Astrocyte (in vitro differentiated cells and primary cell): ENCODE data around the gene SERPINE1. TPM values are rescaled to one million over a fixed set of nuclear protein-coding genes. Genes with fewer than 3 reads are reported as not detected.

Experiments
- DNase-seq: peaks from one replicate; pipeline ENCODE4 v3.0.0-alpha.2; 2010; ENCODE audit warnings: low read depth
- FAIRE-seq: peaks from 2 replicates; lab custom pipeline; 2011; peaks lifted over from hg19 to GRCh38; lab: Jason Lieb, UNC
- H2AFZ ChIP-seq: 2 replicates; pipeline ENCODE4 v1.6.0; 2012; ENCODE audit warnings: low read depth, low read length, inconsistent platforms
- H3K27ac ChIP-seq: 2 replicates; pipeline ENCODE4 v1.5.1; 2011; ENCODE audit warnings: low read depth, low read length, inconsistent platforms
- H3K27me3 ChIP-seq: 2 replicates; pipeline ENCODE4 v1.6.0; 2011; ENCODE audit warnings: low read length, inconsistent platforms; ENCODE audit not compliant: insufficient read depth
- H3K36me3 ChIP-seq: 2 replicates; pipeline ENCODE4 v1.5.1; 2011; ENCODE audit warnings: low read length, inconsistent platforms; ENCODE audit not compliant: insufficient read depth
- H3K4me1 ChIP-seq: 2 replicates; pipeline ENCODE4 v1.5.1; 2011; ENCODE audit warnings: low read length, inconsistent platforms; ENCODE audit not compliant: insufficient read depth
- H3K4me2 ChIP-seq: 2 replicates; pipeline ENCODE4 v1.6.0; 2012; ENCODE audit warnings: low read length, inconsistent platforms
- H3K4me3 ChIP-seq: 2 replicates; pipeline ENCODE4 v1.5.1; 2011; ENCODE audit warnings: low read depth, mild to moderate bottlenecking, low read length, inconsistent platforms; ENCODE audit not compliant: insufficient read depth
- H3K79me2 ChIP-seq: 2 replicates; pipeline ENCODE4 v1.6.0; 2012; ENCODE audit warnings: mild to moderate bottlenecking, low read length, inconsistent platforms; ENCODE audit not compliant: insufficient read depth
- H3K9ac ChIP-seq: 2 replicates; pipeline ENCODE4 v1.6.0; 2012; ENCODE audit warnings: mild to moderate bottlenecking, low read length, inconsistent platforms
- H3K9me3 ChIP-seq: 2 replicates; pipeline ENCODE4 v1.5.1; 2012; ENCODE audit warnings: low read depth, mild to moderate bottlenecking, low read length, inconsistent platforms; ENCODE audit not compliant: insufficient read depth
- H4K20me1 ChIP-seq: 2 replicates; pipeline ENCODE4 v1.6.0; 2012; ENCODE audit warnings: low read length, inconsistent platforms; ENCODE audit not compliant: insufficient read depth
- H3K27ac Mint-ChIP-seq: one replicate; pipeline ENCODE4 v1.8.0; 2021; ENCODE audit warnings: mild to moderate bottlenecking, mixed read lengths; ENCODE audit not compliant: unreplicated experiment
- H3K27me3 Mint-ChIP-seq: one replicate; pipeline ENCODE4 v1.8.0; 2021; ENCODE audit warnings: low read depth, mixed read lengths; ENCODE audit not compliant: unreplicated experiment
- H3K36me3 Mint-ChIP-seq: one replicate; pipeline ENCODE4 v1.8.0; 2021; ENCODE audit warnings: low read depth, mixed read lengths; ENCODE audit not compliant: unreplicated experiment
- H3K4me1 Mint-ChIP-seq: one replicate; pipeline ENCODE4 v1.8.0; 2021; ENCODE audit warnings: low read depth, mixed read lengths; ENCODE audit not compliant: unreplicated experiment
- H3K4me3 Mint-ChIP-seq: one replicate; pipeline ENCODE4 v1.8.0; 2021; ENCODE audit warnings: mild to moderate bottlenecking, moderate library complexity, mixed read lengths; ENCODE audit not compliant: unreplicated experiment
- H3K9me3 Mint-ChIP-seq: one replicate; pipeline ENCODE4 v1.8.0; 2021; ENCODE audit warnings: mild to moderate bottlenecking, mixed read lengths; ENCODE audit not compliant: unreplicated experiment
- EZH2 ChIP-seq: IDR thresholded peaks from 2 replicates; pipeline ENCODE4 v1.6.1; 2012; ENCODE audit warnings: mild to moderate bottlenecking, low read length, inconsistent platforms; ENCODE audit not compliant: insufficient read depth
- total RNA-seq: library from RNA; stranded (reverse); gene quantifications from 2 replicates; pipeline ENCODE4 v1.2.1, GENCODE V29; 2021
- TF ChIP-seq, protein P1 (sequence below): IDR thresholded peaks from 2 replicates; pipeline ENCODE4 v1.5.1; 2011; ENCODE audit warnings: low read depth, mild to moderate bottlenecking, inconsistent platforms, low read length, moderate library complexity; ENCODE audit not compliant: insufficient read depth

Gene SERPINE1
- total RNA-seq, 1 donor from 2014 or later: 1,496 TPM

DNA sequence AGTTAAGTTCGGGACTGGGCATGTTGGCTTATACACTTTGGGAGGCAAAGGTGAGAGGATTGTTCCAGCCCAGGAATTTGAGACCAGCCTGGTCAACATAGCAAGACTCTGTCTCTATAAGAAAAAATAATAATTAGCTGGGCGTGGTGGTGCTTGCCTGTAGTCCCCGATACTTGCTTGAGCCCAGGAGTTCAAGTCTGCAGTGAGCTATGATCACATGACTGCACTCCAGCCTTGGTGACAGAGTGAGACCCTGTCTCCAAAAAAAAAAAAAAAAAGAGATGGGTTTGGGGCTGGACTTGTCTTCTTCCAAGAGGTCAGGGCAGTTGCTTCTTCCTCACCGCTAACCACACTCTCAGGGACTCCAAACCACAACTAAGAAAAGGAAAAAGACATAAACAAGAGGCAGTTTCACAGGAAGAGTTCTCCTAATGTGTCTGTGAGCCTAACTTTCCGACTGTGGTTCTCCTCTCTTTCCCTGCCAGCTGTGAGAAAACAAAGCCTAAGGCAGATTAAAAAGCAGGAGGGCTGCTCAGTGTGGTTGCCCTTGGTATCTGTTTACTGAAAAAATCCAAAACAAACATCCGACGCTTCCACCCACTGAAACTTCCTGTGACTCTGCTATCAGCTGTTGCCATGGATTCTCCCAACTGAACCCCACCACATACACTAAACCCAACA, 2.4 kb upstream of the SERPINE1 start:
- Mint-ChIP-seq H3K36me3 (peaks cover 15% of the 10 kb centered on the region), H3K9me3 (peaks cover 2% of the 10 kb centered on the region), H3K4me1 (peaks cover 41% of the 10 kb centered on the region), H3K27me3 (no peaks in the 10 kb centered on the region), H3K27ac (peak overlapping the region; percentile 98), H3K4me3 (peak overlapping the region; percentile 47)
- Histone ChIP-seq H3K36me3 (peaks cover 5% of the 10 kb centered on the region), H3K4me1 (peaks cover 70% of the 10 kb centered on the region), H3K27me3 (no peaks in the 10 kb centered on the region), H3K27ac (peak overlapping the region; percentile 97), H3K79me2 (peaks cover 40% of the 10 kb centered on the region), H2AFZ (no peak overlapping the region), H3K4me2 (peak overlapping the region; percentile 47), H3K9me3 (no peaks in the 10 kb centered on the region), H4K20me1 (peaks cover 24% of the 10 kb centered on the region), H3K4me3 (no peak overlapping the region), H3K9ac (peak overlapping the region; percentile 64)
- TF ChIP-seq EZH2: no peak
- TF ChIP-seq, protein P1, sequence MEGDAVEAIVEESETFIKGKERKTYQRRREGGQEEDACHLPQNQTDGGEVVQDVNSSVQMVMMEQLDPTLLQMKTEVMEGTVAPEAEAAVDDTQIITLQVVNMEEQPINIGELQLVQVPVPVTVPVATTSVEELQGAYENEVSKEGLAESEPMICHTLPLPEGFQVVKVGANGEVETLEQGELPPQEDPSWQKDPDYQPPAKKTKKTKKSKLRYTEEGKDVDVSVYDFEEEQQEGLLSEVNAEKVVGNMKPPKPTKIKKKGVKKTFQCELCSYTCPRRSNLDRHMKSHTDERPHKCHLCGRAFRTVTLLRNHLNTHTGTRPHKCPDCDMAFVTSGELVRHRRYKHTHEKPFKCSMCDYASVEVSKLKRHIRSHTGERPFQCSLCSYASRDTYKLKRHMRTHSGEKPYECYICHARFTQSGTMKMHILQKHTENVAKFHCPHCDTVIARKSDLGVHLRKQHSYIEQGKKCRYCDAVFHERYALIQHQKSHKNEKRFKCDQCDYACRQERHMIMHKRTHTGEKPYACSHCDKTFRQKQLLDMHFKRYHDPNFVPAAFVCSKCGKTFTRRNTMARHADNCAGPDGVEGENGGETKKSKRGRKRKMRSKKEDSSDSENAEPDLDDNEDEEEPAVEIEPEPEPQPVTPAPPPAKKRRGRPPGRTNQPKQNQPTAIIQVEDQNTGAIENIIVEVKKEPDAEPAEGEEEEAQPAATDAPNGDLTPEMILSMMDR: no peak
- peak; percentile 26 for FAIRE-seq
- DNase-seq: peak; percentile 92

DNA sequence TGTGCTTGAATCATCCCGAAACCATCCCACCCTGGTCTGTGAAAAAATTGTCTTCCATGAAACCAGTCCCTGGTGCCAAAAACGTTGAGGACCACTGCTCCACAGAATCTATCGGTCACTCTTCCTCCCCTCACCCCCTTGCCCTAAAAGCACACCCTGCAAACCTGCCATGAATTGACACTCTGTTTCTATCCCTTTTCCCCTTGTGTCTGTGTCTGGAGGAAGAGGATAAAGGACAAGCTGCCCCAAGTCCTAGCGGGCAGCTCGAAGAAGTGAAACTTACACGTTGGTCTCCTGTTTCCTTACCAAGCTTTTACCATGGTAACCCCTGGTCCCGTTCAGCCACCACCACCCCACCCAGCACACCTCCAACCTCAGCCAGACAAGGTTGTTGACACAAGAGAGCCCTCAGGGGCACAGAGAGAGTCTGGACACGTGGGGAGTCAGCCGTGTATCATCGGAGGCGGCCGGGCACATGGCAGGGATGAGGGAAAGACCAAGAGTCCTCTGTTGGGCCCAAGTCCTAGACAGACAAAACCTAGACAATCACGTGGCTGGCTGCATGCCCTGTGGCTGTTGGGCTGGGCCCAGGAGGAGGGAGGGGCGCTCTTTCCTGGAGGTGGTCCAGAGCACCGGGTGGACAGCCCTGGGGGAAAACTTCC, 784 bp upstream of the SERPINE1 start:
- Mint-ChIP-seq H3K4me3 (peak overlapping the region; percentile 69), H3K4me1 (peaks cover 40% of the 10 kb centered on the region), H3K9me3 (peaks cover 2% of the 10 kb centered on the region), H3K36me3 (peaks cover 28% of the 10 kb centered on the region), H3K27me3 (no peaks in the 10 kb centered on the region), H3K27ac (peak overlapping the region; percentile 97)
- peak overlapping the region; percentile 98 for H3K4me2 ChIP-seq
- no peaks in the 10 kb centered on the region for H3K9me3 ChIP-seq
- H3K36me3 ChIP-seq: peaks cover 20% of the 10 kb centered on the region
- H3K27me3 ChIP-seq: no peaks in the 10 kb centered on the region
- H3K4me3 ChIP-seq: peak overlapping the region; percentile 96
- peaks cover 40% of the 10 kb centered on the region for H4K20me1 ChIP-seq
- TF ChIP-seq, protein P1: no peak
- no peak for TF ChIP-seq EZH2
- FAIRE-seq: no peak
- H3K79me2 ChIP-seq: peaks cover 54% of the 10 kb centered on the region
- peak; percentile 79 for DNase-seq
- peak overlapping the region; percentile 97 for H3K27ac ChIP-seq
- H3K4me1 ChIP-seq: peaks cover 70% of the 10 kb centered on the region
- no peak overlapping the region for H2AFZ ChIP-seq
- peak overlapping the region; percentile 93 for H3K9ac ChIP-seq
